Prostate gland (tissue), 2 donors: ENCODE data around the gene ZMIZ1.

Experiments
- CTCF ChIP-seq, 4 experiments: fragments of 200-600 bp in 2 of 4; fragments of 450-650 bp in 2 of 4; sonication (generic) in 2 of 4; IDR thresholded peaks; 1 replicate in 3 of 4; 2 replicates in 1 of 4; pipeline ENCODE4 v1.5.1; 2016 to 2019; ENCODE audit warnings: antibody characterized with exemption in 4 of 4, mild to moderate bottlenecking in 2 of 4, moderate library complexity in 2 of 4
- POLR2A ChIP-seq: fragments of 450-650 bp; IDR thresholded peaks from one replicate; pipeline ENCODE4 v1.6.1; 2016; ENCODE audit warnings: antibody characterized with exemption, mild to moderate bottlenecking
- POLR2AphosphoS5 ChIP-seq: sonication (generic); formaldehyde crosslinking; IDR thresholded peaks from one replicate; pipeline ENCODE4 v1.6.1; 2017; ENCODE audit warnings: antibody characterized with exemption

- TF ChIP-seq CTCF (IDR thresholded peaks at IDR 0.05) (no peak), POLR2A (no peak), POLR2AphosphoS5 (no peak)
Measured at GRCh38 chr10:79335470-79336235, 266.9 kb downstream of the ZMIZ1 start.
